Measurements from ENCODE around the gene SLC6A3.
"Not testable (repeated sequence)": the region's sequence is repeated elsewhere in the genome, so short reads cannot be mapped to it uniquely, and the experiment has no call there.

SLC6A3 gene

GRCh38 chr5:1465117-1465516 is 19.9 kb upstream of the SLC6A3 start:
- TF ChIP-seq ZNF384 (IDR thresholded peaks at IDR 0.05), result no peak
- TF ChIP-seq TARDBP (IDR thresholded peaks at IDR 0.05), result peak; percentile 62; the same call in 1 of the 2 replicates
- ChIA-PET POLR2A (no interaction called here), CTCF (no interaction called here)
- DNase-seq (ENCODE audit: extremely low spot score), result no peak

- ChIA-PET CTCF (no interaction called here), POLR2A (no interaction called here)
- no peak for TF ChIP-seq ELF4 (IDR thresholded peaks at IDR 0.05)
- TF ChIP-seq TARDBP (IDR thresholded peaks at IDR 0.05), result peak; percentile 80
- no peak for DNase-seq (ENCODE audit: extremely low spot score)
Observed at GRCh38 chr5:1464511-1464910, 19.3 kb upstream of the SLC6A3 start.

GRCh38 chr5:1464096-1464446 is 18.8 kb upstream of the SLC6A3 start:
- ChIA-PET POLR2A (no interaction called here), CTCF (no interaction called here)
- DNase-seq (ENCODE audit: extremely low spot score), result no peak
- TF ChIP-seq FOXM1 (IDR thresholded peaks at IDR 0.05; ENCODE audit: borderline replicate concordance), result no peak
- no peak for TF ChIP-seq TARDBP (IDR thresholded peaks at IDR 0.05)
- no peak for TF ChIP-seq NFRKB (IDR thresholded peaks at IDR 0.05)
- no peak for TF ChIP-seq SP1 (IDR thresholded peaks at IDR 0.05)
- TF ChIP-seq L3MBTL2 (conservative IDR thresholded peaks at IDR 0.05), result no peak
- TF ChIP-seq ARNT (IDR thresholded peaks at IDR 0.05), result no peak
- TF ChIP-seq LEF1 (IDR thresholded peaks at IDR 0.05; ENCODE audit: borderline replicate concordance), result no peak
- no peak for TF ChIP-seq FOXA1 (IDR thresholded peaks at IDR 0.05)
- TF ChIP-seq FOXK2 (IDR thresholded peaks at IDR 0.05), result no peak
- no peak for TF ChIP-seq HDGF (IDR thresholded peaks at IDR 0.05; ENCODE audit: borderline replicate concordance)
- no peak for TF ChIP-seq ELF4 (IDR thresholded peaks at IDR 0.05)
- no peak for TF ChIP-seq SUZ12 (IDR thresholded peaks at IDR 0.05)
- no peak for TF ChIP-seq PKNOX1 (IDR thresholded peaks at IDR 0.05)

- DNase-seq (ENCODE audit: extremely low spot score), result no peak
- CTCF ChIA-PET, result no interaction called here
- POLR2A ChIA-PET, result no interaction called here
- TF ChIP-seq L3MBTL2 (conservative IDR thresholded peaks at IDR 0.05), result no peak
- TF ChIP-seq NFRKB (IDR thresholded peaks at IDR 0.05), result no peak
- no peak for TF ChIP-seq SP1 (IDR thresholded peaks at IDR 0.05)
Observed at GRCh38 chr5:1463326-1464095, 18.3 kb upstream of the SLC6A3 start.

GRCh38 chr5:1462358-1462757 is 17.1 kb upstream of the SLC6A3 start:
- TF ChIP-seq FOXA1 (IDR thresholded peaks at IDR 0.05) (no peak), PKNOX1 (IDR thresholded peaks at IDR 0.05) (no peak), ZNF384 (IDR thresholded peaks at IDR 0.05) (no peak), NFRKB (IDR thresholded peaks at IDR 0.05) (no peak), TARDBP (IDR thresholded peaks at IDR 0.05) (no peak), SUZ12 (IDR thresholded peaks at IDR 0.05) (no peak), FOXM1 (IDR thresholded peaks at IDR 0.05; ENCODE audit: borderline replicate concordance) (no peak), L3MBTL2 (conservative IDR thresholded peaks at IDR 0.05) (no peak), ELF4 (IDR thresholded peaks at IDR 0.05) (no peak), ARNT (IDR thresholded peaks at IDR 0.05) (no peak), BHLHE40 (IDR thresholded peaks at IDR 0.05; ENCODE audit: borderline replicate concordance) (no peak), LEF1 (IDR thresholded peaks at IDR 0.05; ENCODE audit: borderline replicate concordance) (no peak), CTBP1 (IDR thresholded peaks at IDR 0.05; ENCODE audit: borderline replicate concordance) (no peak), HDGF (IDR thresholded peaks at IDR 0.05; ENCODE audit: borderline replicate concordance) (no peak), SP1 (IDR thresholded peaks at IDR 0.05) (no peak), FOXK2 (IDR thresholded peaks at IDR 0.05) (no peak)
- CTCF ChIA-PET, result no interaction called here

GRCh38 chr5:1461396-1461795 is 16.2 kb upstream of the SLC6A3 start:
- ChIA-PET CTCF (no interaction called here), POLR2A (no interaction called here)
- TF ChIP-seq SUZ12 (IDR thresholded peaks at IDR 0.05), result no peak
- no peak for TF ChIP-seq FOXM1 (IDR thresholded peaks at IDR 0.05; ENCODE audit: borderline replicate concordance)
- no peak for TF ChIP-seq PKNOX1 (IDR thresholded peaks at IDR 0.05)
- TF ChIP-seq L3MBTL2 (conservative IDR thresholded peaks at IDR 0.05), result no peak
- TF ChIP-seq TARDBP (IDR thresholded peaks at IDR 0.05), result no peak
- TF ChIP-seq FOXA1 (IDR thresholded peaks at IDR 0.05), result no peak
- no peak for DNase-seq (ENCODE audit: extremely low spot score)

More at GRCh38 chr5:1462358-1462757, 17.1 kb upstream of the SLC6A3 start:
- POLR2A ChIA-PET, result no interaction called here
- no peak for DNase-seq (ENCODE audit: extremely low spot score)

- CTCF ChIA-PET, result no interaction called here
- DNase-seq (ENCODE audit: extremely low spot score), result no peak
- POLR2A ChIA-PET, result no interaction called here
- TF ChIP-seq TARDBP (IDR thresholded peaks at IDR 0.05) (no peak), PKNOX1 (IDR thresholded peaks at IDR 0.05) (no peak), L3MBTL2 (conservative IDR thresholded peaks at IDR 0.05) (no peak), FOXM1 (IDR thresholded peaks at IDR 0.05; ENCODE audit: borderline replicate concordance) (no peak), CTBP1 (IDR thresholded peaks at IDR 0.05; ENCODE audit: borderline replicate concordance) (no peak), FOXA1 (IDR thresholded peaks at IDR 0.05) (no peak), ZNF384 (IDR thresholded peaks at IDR 0.05) (no peak), HDGF (IDR thresholded peaks at IDR 0.05; ENCODE audit: borderline replicate concordance) (no peak), SP1 (IDR thresholded peaks at IDR 0.05) (no peak)
Observed at GRCh38 chr5:1460054-1460682, 14.9 kb upstream of the SLC6A3 start.

- POLR2A ChIA-PET, CTCF ChIA-PET: not testable (repeated sequence)
Observed at GRCh38 chr5:1459435-1459834, 14.2 kb upstream of the SLC6A3 start.

GRCh38 chr5:1456110-1456881 is 11.1 kb upstream of the SLC6A3 start:
- CTCF ChIA-PET; DNase-seq (ENCODE audit: extremely low spot score); POLR2A ChIA-PET: not testable (repeated sequence)

More at GRCh38 chr5:1459435-1459834, 14.2 kb upstream of the SLC6A3 start:
- not testable (repeated sequence) for DNase-seq (ENCODE audit: extremely low spot score)

All from HEK293T (cell line).